Tibial artery (tissue), 4 donors: ENCODE results near the gene ATP5F1D.

Source experiments
- DNase-seq, 2 donors: peaks; one replicate each; pipeline ENCODE4 v3.0.0-alpha.2; 2019
- H3K27ac ChIP-seq, 2 donors: fragments of 200-600 bp; sonication (generic) in 1 of 2; 1 replicate in 1 of 2; 2 replicates in 1 of 2; pipeline ENCODE4 v1.5.1; 2018 to 2019; ENCODE audit warnings: mild to moderate bottlenecking in 1 of 2
- H3K27me3 ChIP-seq, 2 donors: fragments of 200-600 bp; sonication (generic) in 1 of 2; one replicate each; pipeline versions ENCODE4 v1.5.1 to v1.6.0; 2016 to 2019
- H3K36me3 ChIP-seq, 3 donors: fragments of 200-600 bp; sonication (generic) in 2 of 3; one replicate each; pipeline ENCODE4 v1.5.1; 2016 to 2019; ENCODE audit warnings: mild to moderate bottlenecking in 2 of 3
- H3K4me1 ChIP-seq, 4 donors: fragments of 200-600 bp; sonication (generic) in 2 of 4; 1 replicate in 3 of 4; 2 replicates in 1 of 4; pipeline ENCODE4 v1.5.1; 2016 to 2019
- H3K4me3 ChIP-seq, 2 donors: fragments of 200-600 bp; sonication (generic) in 1 of 2; 1 replicate in 1 of 2; 2 replicates in 1 of 2; pipeline ENCODE4 v1.5.1; 2018 to 2019; ENCODE audit warnings: mild to moderate bottlenecking in 2 of 2
- H3K9me3 ChIP-seq, 3 donors: fragments of 200-600 bp; sonication (generic) in 1 of 3; one replicate each; pipeline ENCODE4 v1.5.1; 2016 to 2019
- CTCF ChIP-seq, 2 experiments: fragments of 200-600 bp in 1 of 2; fragments of 450-650 bp in 1 of 2; IDR thresholded peaks; one replicate each; pipeline ENCODE4 v1.5.1; 2017 to 2019; ENCODE audit warnings: antibody characterized with exemption in 2 of 2, mild to moderate bottlenecking in 1 of 2, moderate library complexity in 1 of 2
- intact Hi-C: fragments of 100-400 bp; cut with DNase I; formaldehyde crosslinking; loops from one replicate; pipeline ENCODE4 v1.15.0; 2023; ENCODE audit warnings: low total_unique reads

ATP5F1D gene

GRCh38 chr19:1293782-1294604 lies 52.4 kb downstream of the ATP5F1D start:
- Histone ChIP-seq H3K27me3 (peaks cover 0 to 87% of the 10 kb centered on the region in 2 donors), H3K4me1 (peaks cover 0 to 20% (median 3%) of the 10 kb centered on the region in 4 donors), H3K9me3 (no peaks in the 10 kb centered on the region), H3K27ac (no peak overlapping the region), H3K36me3 (no peaks in the 10 kb centered on the region), H3K4me3 (no peak overlapping the region)
- intact Hi-C loops, result no loop called here
- TF ChIP-seq CTCF (IDR thresholded peaks at IDR 0.05), result no peak
- DNase-seq, result no peak
